Stomach smooth muscle (tissue), 2 donors: ENCODE results near the gene CBY2.
"Not testable (repeated sequence)": the region's sequence is repeated elsewhere in the genome, so short reads cannot be mapped to it uniquely, and the experiment has no call there.

Source experiments
- H3K27ac ChIP-seq: one replicate; pipeline ENCODE4 v1.7.0; 2013; ENCODE audit warnings: mild to moderate bottlenecking, low read length, inconsistent platforms
- H3K27me3 ChIP-seq, 2 donors: one replicate each; pipeline ENCODE4 v1.7.0; 2013; ENCODE audit warnings: low read length in 2 of 2; ENCODE audit not compliant: insufficient read depth in 2 of 2, control insufficient read depth in 1 of 2
- H3K36me3 ChIP-seq, 2 donors: one replicate each; pipeline ENCODE4 v1.7.0; 2013; ENCODE audit warnings: low read length in 2 of 2; ENCODE audit not compliant: control insufficient read depth in 2 of 2, insufficient read depth in 2 of 2
- H3K4me1 ChIP-seq: one replicate; pipeline ENCODE4 v1.7.0; 2013; ENCODE audit warnings: low read length; ENCODE audit not compliant: control insufficient read depth, insufficient read depth
- H3K4me3 ChIP-seq, 2 donors: one replicate each; pipeline ENCODE4 v1.7.0; 2013; ENCODE audit warnings: low read length in 2 of 2
- H3K9ac ChIP-seq, 2 donors: one replicate each; pipeline ENCODE4 v1.7.0; 2013; ENCODE audit warnings: low read length in 2 of 2, mild to moderate bottlenecking in 1 of 2
- H3K9me3 ChIP-seq, 2 donors: one replicate each; pipeline ENCODE4 v1.7.0; 2013; ENCODE audit warnings: low read length in 2 of 2; ENCODE audit not compliant: control insufficient read depth in 2 of 2
- donor health status: healthy.
- donor health status: Pancreatic carcinoma.

The CBY2 gene

GRCh38 chr13:45702088-45702487 lies at the start of gene CBY2:
Gene CBY2 (plus strand): TSS chr13:45702320. CDS start chr13:45702391, 71 bp downstream.
- Histone ChIP-seq H3K9ac (no peak within 1 kb of the TSS), H3K27ac (no peak within 1 kb of the TSS), H3K9me3 (no peaks in the 10 kb centered on the region), H3K4me1 (no peaks in the 10 kb centered on the region), H3K4me3 (no peak within 1 kb of the TSS), H3K36me3 (no peaks in the 10 kb centered on the region), H3K27me3 (peaks cover 0 to 2% of the 10 kb centered on the region in 2 donors)

GRCh38 chr13:45654633-45655349 lies 47.3 kb upstream of the CBY2 start:
- Histone ChIP-seq H3K4me3 (no peak overlapping the region), H3K27me3 (no peaks in the 10 kb centered on the region), H3K9ac (no peak overlapping the region), H3K36me3 (no peaks in the 10 kb centered on the region), H3K4me1 (no peaks in the 10 kb centered on the region), H3K27ac (no peak overlapping the region), H3K9me3 (peaks cover 0 to 4% of the 10 kb centered on the region in 2 donors)

- Histone ChIP-seq H3K9me3 (peaks cover 0 to 4% of the 10 kb centered on the region in 2 donors), H3K36me3 (no peaks in the 10 kb centered on the region), H3K9ac (no peak overlapping the region), H3K4me3 (no peak overlapping the region), H3K27me3 (no peaks in the 10 kb centered on the region), H3K27ac (no peak overlapping the region), H3K4me1 (no peaks in the 10 kb centered on the region)
These were observed 43.4 kb upstream of the CBY2 start for GRCh38 chr13:45658586-45659235.

- Histone ChIP-seq H3K4me3 (no peak overlapping the region), H3K36me3 (no peaks in the 10 kb centered on the region), H3K27ac (no peak overlapping the region), H3K4me1 (no peaks in the 10 kb centered on the region), H3K9me3 (peaks cover 0 to 4% of the 10 kb centered on the region in 2 donors), H3K27me3 (no peaks in the 10 kb centered on the region), H3K9ac (no peak overlapping the region)
These were observed 42.6 kb upstream of the CBY2 start for GRCh38 chr13:45659536-45659935.

- not testable (repeated sequence) for H3K27me3 ChIP-seq, H3K36me3 ChIP-seq, H3K4me1 ChIP-seq, H3K9ac ChIP-seq, H3K4me3 ChIP-seq, H3K9me3 ChIP-seq, H3K27ac ChIP-seq
These were observed 41.7 kb upstream of the CBY2 start for GRCh38 chr13:45660458-45660857.

- H3K36me3 ChIP-seq: no peaks in the 10 kb centered on the region
- no peaks in the 10 kb centered on the region for H3K4me1 ChIP-seq
- peaks cover 0 to 4% of the 10 kb centered on the region in 2 donors for H3K9me3 ChIP-seq
- H3K9ac ChIP-seq: no peak overlapping the region
- no peaks in the 10 kb centered on the region for H3K27me3 ChIP-seq
- no peak overlapping the region for H3K27ac ChIP-seq
- no peak overlapping the region for H3K4me3 ChIP-seq
These were observed 40.0 kb upstream of the CBY2 start for GRCh38 chr13:45662162-45662561.

- H3K4me1 ChIP-seq, H3K9me3 ChIP-seq, H3K27ac ChIP-seq: not testable (repeated sequence)
These were observed 39.2 kb upstream of the CBY2 start for GRCh38 chr13:45662903-45663302.

GRCh38 chr13:45669626-45670025 lies 32.5 kb upstream of the CBY2 start:
- H3K36me3 ChIP-seq, H3K4me1 ChIP-seq, H3K9ac ChIP-seq, H3K4me3 ChIP-seq, H3K27me3 ChIP-seq, H3K9me3 ChIP-seq, H3K27ac ChIP-seq: not testable (repeated sequence)

More at GRCh38 chr13:45662903-45663302, 39.2 kb upstream of the CBY2 start:
- H3K4me3 ChIP-seq, H3K36me3 ChIP-seq, H3K27me3 ChIP-seq, H3K9ac ChIP-seq: not testable (repeated sequence)

- H3K27me3 ChIP-seq: peaks cover 0 to 2% of the 10 kb centered on the region in 2 donors
These were observed 31.8 kb upstream of the CBY2 start for GRCh38 chr13:45670189-45670885.

GRCh38 chr13:45674908-45675307 lies 27.2 kb upstream of the CBY2 start:
- Histone ChIP-seq H3K4me3 (no peak overlapping the region), H3K27ac (no peak overlapping the region), H3K4me1 (no peaks in the 10 kb centered on the region), H3K36me3 (no peaks in the 10 kb centered on the region), H3K9ac (no peak overlapping the region), H3K27me3 (peaks cover 0 to 2% of the 10 kb centered on the region in 2 donors), H3K9me3 (no peaks in the 10 kb centered on the region)

More at GRCh38 chr13:45670189-45670885, 31.8 kb upstream of the CBY2 start:
- Histone ChIP-seq H3K4me3 (no peak overlapping the region), H3K27ac (no peak overlapping the region), H3K9me3 (no peaks in the 10 kb centered on the region), H3K4me1 (no peaks in the 10 kb centered on the region), H3K36me3 (no peaks in the 10 kb centered on the region), H3K9ac (no peak overlapping the region)
